ENCODE measurements around the gene SDSL.

Gene SDSL

GRCh38 chr12:113400362-113400761 is 21.8 kb upstream of the SDSL start:
- H3F3A ChIP-seq (ENCODE audit: insufficient read depth) = no peaks in the 10 kb centered on the region
- H3K27ac ChIP-seq (ENCODE audit: low read depth, low read length) = no peak overlapping the region
- H3K36me3 ChIP-seq (ENCODE audit: low read length) = no peaks in the 10 kb centered on the region
- no peak overlapping the region for H3K4me3 ChIP-seq (ENCODE audit: insufficient read depth, low read length, poor library complexity, severe bottlenecking)
- no peaks in the 10 kb centered on the region for H4K20me1 ChIP-seq (ENCODE audit: low read depth, low read length)
- H3K9me2 ChIP-seq (replicated peaks; ENCODE audit: insufficient read depth, low read length) = no peaks in the 10 kb centered on the region
- H3K9ac ChIP-seq (ENCODE audit: low read length) = no peak overlapping the region
- H3K4me2 ChIP-seq (ENCODE audit: low read depth, low read length, poor library complexity, severe bottlenecking) = no peak overlapping the region
- no peaks in the 10 kb centered on the region for H3K79me2 ChIP-seq (ENCODE audit: insufficient read depth, low read length)
- no peaks in the 10 kb centered on the region for H3K27me3 ChIP-seq (ENCODE audit: low read length)
- H3K9me3 ChIP-seq (ENCODE audit: insufficient read depth, low read length) = no peaks in the 10 kb centered on the region
- H2AFZ ChIP-seq (ENCODE audit: low read depth, low read length, severe bottlenecking) = no peak overlapping the region
- TF ChIP-seq CTCF (IDR thresholded peaks at IDR 0.05; ENCODE audit: insufficient read depth, low read length, poor library complexity, severe bottlenecking) = no peak
- no peak for TF ChIP-seq EZH2phosphoT487 (conservative IDR thresholded peaks at IDR 0.05; ENCODE audit: low read length)

GRCh38 chr12:113401066-113402000 is 20.8 kb upstream of the SDSL start:
- no peaks in the 10 kb centered on the region for H3K9me3 ChIP-seq (ENCODE audit: insufficient read depth, low read length)

GRCh38 chr12:113402586-113403260 is 19.5 kb upstream of the SDSL start:
- no peak overlapping the region for H3K9ac ChIP-seq (ENCODE audit: low read length)
- no peaks in the 10 kb centered on the region for H3K79me2 ChIP-seq (ENCODE audit: insufficient read depth, low read length)
- H3K4me3 ChIP-seq (ENCODE audit: insufficient read depth, low read length, poor library complexity, severe bottlenecking) = no peak overlapping the region
- no peak overlapping the region for H3K27ac ChIP-seq (ENCODE audit: low read depth, low read length)
- TF ChIP-seq EZH2phosphoT487 (conservative IDR thresholded peaks at IDR 0.05; ENCODE audit: low read length) (no peak), CTCF (IDR thresholded peaks at IDR 0.05; ENCODE audit: insufficient read depth, low read length, poor library complexity, severe bottlenecking) (no peak)
- no peaks in the 10 kb centered on the region for H3K9me2 ChIP-seq (replicated peaks; ENCODE audit: insufficient read depth, low read length)
- no peaks in the 10 kb centered on the region for H4K20me1 ChIP-seq (ENCODE audit: low read depth, low read length)
- no peaks in the 10 kb centered on the region for H3F3A ChIP-seq (ENCODE audit: insufficient read depth)
- no peak overlapping the region for H2AFZ ChIP-seq (ENCODE audit: low read depth, low read length, severe bottlenecking)
- no peaks in the 10 kb centered on the region for H3K36me3 ChIP-seq (ENCODE audit: low read length)
- no peaks in the 10 kb centered on the region for H3K27me3 ChIP-seq (ENCODE audit: low read length)
- H3K4me2 ChIP-seq (ENCODE audit: low read depth, low read length, poor library complexity, severe bottlenecking) = no peak overlapping the region
- no peaks in the 10 kb centered on the region for H3K9me3 ChIP-seq (ENCODE audit: insufficient read depth, low read length)

More at GRCh38 chr12:113401066-113402000, 20.8 kb upstream of the SDSL start:
- H2AFZ ChIP-seq (ENCODE audit: low read depth, low read length, severe bottlenecking) = no peak overlapping the region
- no peak overlapping the region for H3K27ac ChIP-seq (ENCODE audit: low read depth, low read length)
- no peaks in the 10 kb centered on the region for H3K79me2 ChIP-seq (ENCODE audit: insufficient read depth, low read length)
- no peak overlapping the region for H3K4me2 ChIP-seq (ENCODE audit: low read depth, low read length, poor library complexity, severe bottlenecking)
- no peak for TF ChIP-seq CTCF (IDR thresholded peaks at IDR 0.05; ENCODE audit: insufficient read depth, low read length, poor library complexity, severe bottlenecking)
- no peak for TF ChIP-seq EZH2phosphoT487 (conservative IDR thresholded peaks at IDR 0.05; ENCODE audit: low read length)
- no peak overlapping the region for H3K4me3 ChIP-seq (ENCODE audit: insufficient read depth, low read length, poor library complexity, severe bottlenecking)
- H3F3A ChIP-seq (ENCODE audit: insufficient read depth) = no peaks in the 10 kb centered on the region
- no peaks in the 10 kb centered on the region for H4K20me1 ChIP-seq (ENCODE audit: low read depth, low read length)
- H3K36me3 ChIP-seq (ENCODE audit: low read length) = no peaks in the 10 kb centered on the region
- no peaks in the 10 kb centered on the region for H3K27me3 ChIP-seq (ENCODE audit: low read length)
- H3K9me2 ChIP-seq (replicated peaks; ENCODE audit: insufficient read depth, low read length) = no peaks in the 10 kb centered on the region
- H3K9ac ChIP-seq (ENCODE audit: low read length) = no peak overlapping the region

Measured in SU-DHL-6 (cell line).